ENCODE results near the gene SELENOT.
"Not testable (repeated sequence)": the region's sequence is repeated elsewhere in the genome, so short reads cannot be mapped to it uniquely, and the experiment has no call there.

Gene SELENOT

GRCh38 chr3:150620002-150620689, 17.0 kb downstream of the SELENOT start:
- no peak for DNase-seq (ENCODE audit: extremely low read depth, insufficient read length)
- Histone ChIP-seq H3K36me3 (ENCODE audit: control insufficient read depth, insufficient read depth, low read length) (no peaks in the 10 kb centered on the region; the same call in 1 of the 2 replicates), H3K27me3 (replicated peaks; ENCODE audit: control insufficient read depth, insufficient read depth, low read length) (no peaks in the 10 kb centered on the region), H3K4me3 (replicated peaks; ENCODE audit: low read depth, low read length) (no peak overlapping the region)
- TF ChIP-seq, protein P1, sequence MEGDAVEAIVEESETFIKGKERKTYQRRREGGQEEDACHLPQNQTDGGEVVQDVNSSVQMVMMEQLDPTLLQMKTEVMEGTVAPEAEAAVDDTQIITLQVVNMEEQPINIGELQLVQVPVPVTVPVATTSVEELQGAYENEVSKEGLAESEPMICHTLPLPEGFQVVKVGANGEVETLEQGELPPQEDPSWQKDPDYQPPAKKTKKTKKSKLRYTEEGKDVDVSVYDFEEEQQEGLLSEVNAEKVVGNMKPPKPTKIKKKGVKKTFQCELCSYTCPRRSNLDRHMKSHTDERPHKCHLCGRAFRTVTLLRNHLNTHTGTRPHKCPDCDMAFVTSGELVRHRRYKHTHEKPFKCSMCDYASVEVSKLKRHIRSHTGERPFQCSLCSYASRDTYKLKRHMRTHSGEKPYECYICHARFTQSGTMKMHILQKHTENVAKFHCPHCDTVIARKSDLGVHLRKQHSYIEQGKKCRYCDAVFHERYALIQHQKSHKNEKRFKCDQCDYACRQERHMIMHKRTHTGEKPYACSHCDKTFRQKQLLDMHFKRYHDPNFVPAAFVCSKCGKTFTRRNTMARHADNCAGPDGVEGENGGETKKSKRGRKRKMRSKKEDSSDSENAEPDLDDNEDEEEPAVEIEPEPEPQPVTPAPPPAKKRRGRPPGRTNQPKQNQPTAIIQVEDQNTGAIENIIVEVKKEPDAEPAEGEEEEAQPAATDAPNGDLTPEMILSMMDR (IDR thresholded peaks at IDR 0.05; ENCODE audit: insufficient read depth, low read length, poor library complexity, severe bottlenecking): no peak

- H3K27me3 ChIP-seq (replicated peaks; ENCODE audit: control insufficient read depth, insufficient read depth, low read length); H3K4me3 ChIP-seq (replicated peaks; ENCODE audit: low read depth, low read length); H3K36me3 ChIP-seq (ENCODE audit: control insufficient read depth, insufficient read depth, low read length); DNase-seq (ENCODE audit: extremely low read depth, insufficient read length): not testable (repeated sequence)
These were observed 19.8 kb downstream of the SELENOT start for GRCh38 chr3:150622955-150623354.

GRCh38 chr3:150623945-150624344, 20.8 kb downstream of the SELENOT start:
- DNase-seq (ENCODE audit: extremely low read depth, insufficient read length): no peak
- TF ChIP-seq, protein P1 (IDR thresholded peaks at IDR 0.05; ENCODE audit: insufficient read depth, low read length, poor library complexity, severe bottlenecking): no peak
- Histone ChIP-seq H3K27me3 (replicated peaks; ENCODE audit: control insufficient read depth, insufficient read depth, low read length) (no peaks in the 10 kb centered on the region), H3K4me3 (replicated peaks; ENCODE audit: low read depth, low read length) (no peak overlapping the region), H3K36me3 (ENCODE audit: control insufficient read depth, insufficient read depth, low read length) (peaks cover 5% of the 10 kb centered on the region)

DNA sequence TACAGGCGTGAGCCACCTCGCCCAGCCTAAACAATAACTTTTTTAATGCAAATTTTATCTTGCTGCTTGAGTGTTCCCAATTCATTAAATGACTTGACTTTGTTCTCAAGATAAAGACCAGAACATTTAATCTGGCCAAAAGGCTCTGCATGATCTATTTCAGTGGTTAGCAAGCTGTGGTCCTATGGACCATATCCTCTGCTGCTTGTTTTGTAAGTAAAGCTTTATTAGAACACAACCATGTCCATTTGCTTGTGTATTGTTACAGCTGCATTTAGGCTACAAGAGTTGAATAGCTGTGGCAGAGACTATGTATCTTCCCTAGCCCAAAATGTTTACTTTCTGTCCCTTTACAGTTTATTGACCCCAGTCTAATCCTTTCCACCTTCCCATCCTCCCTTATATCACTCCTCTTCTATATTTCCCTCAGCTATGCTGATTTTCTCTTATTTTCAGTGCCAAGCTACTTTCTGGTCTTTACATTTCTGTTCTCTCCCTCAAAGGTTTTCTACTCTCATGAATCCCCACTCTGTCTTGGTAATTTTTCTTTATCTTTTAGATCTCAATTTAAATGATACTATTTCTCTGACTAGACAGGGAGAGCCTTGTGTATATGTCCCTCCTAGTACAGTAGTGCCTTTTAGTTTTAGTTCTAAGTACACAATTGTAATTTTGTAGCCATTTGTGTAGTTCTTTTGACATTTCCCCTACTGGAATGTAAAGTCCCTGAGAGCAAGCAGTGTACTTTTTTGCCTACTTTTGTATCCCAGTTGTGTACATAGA, 23.2 kb downstream of the SELENOT start:
- TF ChIP-seq, protein P1 (IDR thresholded peaks at IDR 0.05; ENCODE audit: insufficient read depth, low read length, poor library complexity, severe bottlenecking): no peak
- no peak for DNase-seq (ENCODE audit: extremely low read depth, insufficient read length)
- H3K27me3 ChIP-seq (replicated peaks; ENCODE audit: control insufficient read depth, insufficient read depth, low read length): no peaks in the 10 kb centered on the region
- no peak overlapping the region for H3K4me3 ChIP-seq (replicated peaks; ENCODE audit: low read depth, low read length)
- H3K36me3 ChIP-seq (ENCODE audit: control insufficient read depth, insufficient read depth, low read length): peaks cover 5% of the 10 kb centered on the region

DNA sequence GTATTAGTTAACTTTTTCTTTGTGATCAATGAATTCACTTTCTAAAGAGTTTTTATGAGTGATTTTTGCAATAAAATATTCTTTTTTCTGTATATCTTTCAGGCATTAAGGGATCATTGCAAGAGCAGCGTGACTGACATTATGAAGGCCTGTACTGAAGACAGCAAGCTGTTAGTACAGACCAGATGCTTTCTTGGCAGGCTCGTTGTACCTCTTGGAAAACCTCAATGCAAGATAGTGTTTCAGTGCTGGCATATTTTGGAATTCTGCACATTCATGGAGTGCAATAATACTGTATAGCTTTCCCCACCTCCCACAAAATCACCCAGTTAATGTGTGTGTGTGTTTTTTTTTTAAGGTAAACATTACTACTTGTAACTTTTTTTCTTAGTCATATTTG, 24.4 kb downstream of the SELENOT start:
- H3K4me3 ChIP-seq (replicated peaks; ENCODE audit: low read depth, low read length): no peak overlapping the region
- no peak for DNase-seq (ENCODE audit: extremely low read depth, insufficient read length)

More for the DNA sequence above, 24.4 kb downstream of the SELENOT start:
- Histone ChIP-seq H3K36me3 (ENCODE audit: control insufficient read depth, insufficient read depth, low read length) (peaks cover 5% of the 10 kb centered on the region), H3K27me3 (replicated peaks; ENCODE audit: control insufficient read depth, insufficient read depth, low read length) (no peaks in the 10 kb centered on the region)
- TF ChIP-seq, protein P1 (IDR thresholded peaks at IDR 0.05; ENCODE audit: insufficient read depth, low read length, poor library complexity, severe bottlenecking): no peak

Measured in GM06990 (cell line).